ENCODE data around the gene CCZ1B. TPM values are rescaled to one million over a fixed set of nuclear protein-coding genes. Genes with fewer than 3 reads are reported as not detected.
"Not testable (repeated sequence)": the region's sequence is repeated elsewhere in the genome, so short reads cannot be mapped to it uniquely, and the experiment has no call there.

Gene CCZ1B
- polyA plus RNA-seq, 4 donors = 45.7 to 93.4 (median 64.9) TPM

DNA sequence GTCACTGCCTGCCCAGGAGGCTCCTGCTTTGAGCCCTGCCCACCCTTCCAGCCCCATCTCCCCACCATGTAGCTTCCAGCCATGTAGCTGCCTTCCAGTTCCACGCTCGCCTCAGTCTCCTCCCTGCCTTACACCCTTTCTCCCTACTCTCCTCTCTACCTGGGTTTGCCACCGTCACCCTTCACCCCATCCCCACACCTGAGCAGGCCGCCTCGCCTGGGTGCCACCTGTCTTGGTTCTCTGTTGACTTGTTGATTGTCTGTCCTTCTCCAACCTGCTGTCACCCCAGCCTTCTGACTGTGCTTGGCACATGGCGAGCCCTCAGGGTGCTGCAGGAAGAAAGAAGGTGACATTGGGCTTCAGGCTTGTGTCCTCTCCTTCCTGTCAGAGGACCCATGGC, 75.9 kb downstream of the CCZ1B start:
- DNase-seq (ENCODE audit: low read depth in 4 of 4, low spot score in 3 of 4) = not testable (repeated sequence)

DNA sequence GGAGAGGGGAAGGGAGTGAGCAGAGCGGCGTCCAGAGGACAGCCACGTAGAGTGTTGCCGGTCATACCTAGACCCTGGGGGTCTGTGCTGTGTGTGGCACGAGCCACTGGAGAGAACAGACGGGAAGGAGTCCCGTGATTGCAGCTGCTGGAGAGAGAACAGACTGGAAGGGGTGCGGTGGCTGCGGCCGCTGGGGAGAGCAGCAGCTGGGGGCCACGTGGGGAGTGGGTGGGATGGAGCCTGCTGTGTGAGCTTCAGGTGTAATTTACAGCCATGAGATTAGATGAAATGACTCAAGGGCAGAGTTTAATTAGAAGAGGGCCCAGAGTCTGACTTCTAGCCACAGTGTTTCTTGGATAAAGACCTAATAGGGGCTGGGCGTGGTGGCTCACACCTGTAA, 76.7 kb downstream of the CCZ1B start:
- not testable (repeated sequence) for DNase-seq (ENCODE audit: low read depth in 4 of 4, low spot score in 3 of 4)

Other genes starting within 250 kb of the CCZ1B start
- gene ZDHHC4, start 248.8 kb downstream of the CCZ1B start, polyA plus RNA-seq (ENCODE audit: insufficient read length in 4 of 4) = 10 to 100 TPM; 78.7 to 98.4 (median 89.2) TPM
- 10 to 100 TPM; 31.9 to 38.3 (median 33.3) TPM for gene INTS15, start 236.3 kb downstream of the CCZ1B start, polyA plus RNA-seq (ENCODE audit: insufficient read length in 4 of 4)
- gene ZNF853, start 210.7 kb downstream of the CCZ1B start, polyA plus RNA-seq (ENCODE audit: insufficient read length in 4 of 4) = 10 to 100 TPM; 15.0 to 18.5 (median 15.8) TPM
- gene ZNF316, start 189.0 kb downstream of the CCZ1B start, polyA plus RNA-seq (ENCODE audit: insufficient read length in 4 of 4) = 10 to 100 TPM; 36.5 to 39.8 (median 37.6) TPM
- 10 to 100 TPM; 33.9 to 46.2 (median 44.4) TPM for gene ZNF12, start 119.3 kb downstream of the CCZ1B start, polyA plus RNA-seq (ENCODE audit: insufficient read length in 4 of 4)
- 1 to 10 TPM in 2 of 4 donors, not detected in 2; 1.1 to 1.3 TPM for gene RSPH10B2, start 72.2 kb downstream of the CCZ1B start, polyA plus RNA-seq (ENCODE audit: insufficient read length in 4 of 4)

Measured in right renal pelvis (tissue), 4 donors.